Heart right ventricle (tissue), 16 donors: ENCODE data around the gene KCNIP1. TPM values are rescaled to one million over a fixed set of nuclear protein-coding genes. Genes with fewer than 3 reads are reported as not detected.

Experiments used
- ATAC-seq, 8 donors: fragments of 200-7000 bp; cut with Tn5 transposase; one replicate each; pipeline ENCODE4 v1.9.1; 2020; ENCODE audit warnings: mild to moderate bottlenecking in 8 of 8, moderate library complexity in 8 of 8, moderate number of reproducible peaks in 1 of 8
- DNase-seq, 2 donors: peaks; one replicate each; pipeline ENCODE4 v3.0.0-alpha.2; 2020
- H3K27ac ChIP-seq, 10 donors: fragments of 200-600 bp; sonication (generic) in 2 of 10; one replicate each; pipeline versions ENCODE4 v1.5.0 to v1.8.0; 2020 to 2022; ENCODE audit warnings: mild to moderate bottlenecking in 3 of 10
- H3K27me3 ChIP-seq, 7 donors: fragments of 200-600 bp; one replicate each; pipeline ENCODE4 v1.8.0; 2021 to 2022; ENCODE audit warnings: mild to moderate bottlenecking in 2 of 7
- H3K36me3 ChIP-seq, 9 donors: fragments of 200-600 bp; sonication (generic) in 1 of 9; one replicate each; pipeline versions ENCODE4 v1.5.0 to v1.8.0; 2020 to 2022; ENCODE audit warnings: mild to moderate bottlenecking in 2 of 9
- H3K4me1 ChIP-seq, 9 donors: fragments of 200-600 bp; sonication (generic) in 1 of 9; one replicate each; pipeline versions ENCODE4 v1.5.0 to v1.8.0; 2020 to 2022; ENCODE audit warnings: mild to moderate bottlenecking in 4 of 9
- H3K4me3 ChIP-seq, 10 donors: fragments of 200-600 bp; sonication (generic) in 2 of 10; one replicate each; pipeline versions ENCODE4 v1.5.0 to v1.8.0; 2020 to 2022; ENCODE audit warnings: mild to moderate bottlenecking in 7 of 10, moderate library complexity in 2 of 10
- H3K9me3 ChIP-seq, 11 donors: fragments of 200-600 bp in 10 of 11; sonication (generic) in 2 of 11; one replicate each; pipeline versions ENCODE4 v1.5.0 to v1.8.0; 2013 to 2022; ENCODE audit warnings: mild to moderate bottlenecking in 2 of 11, control low read depth in 1 of 11, moderate library complexity in 1 of 11
- WGBS, 2 donors: extraction: QIAGEN DNeasy Blood & Tissue Kit; methylation state at CpG; one replicate each; pipeline ENCODE4 v1.1.7; 2013; ENCODE audit warnings: inconsistent platforms in 1 of 2; 5-methylcytosine and 5-hydroxymethylcytosine counted together
- intact Hi-C, 10 donors: fragments of 100-400 bp; cut with DNase I; formaldehyde crosslinking; loops; one replicate each; pipeline versions ENCODE4 v1.11.1 to v1.14.2; 2022
- polyA plus RNA-seq, 2 donors: library from polyadenylated mRNA; stranded (reverse); fragments of 200-250 nt; gene quantifications; one replicate each; pipeline ENCODE4 v1.2.3, GENCODE V29; 2013
- total RNA-seq, 10 donors: library from RNA; stranded (reverse); fragmentation: NEBNext Ultra II Directional in 3 of 10; extraction: Animal tissue kit (Norgen Biotek cat#: 25700) in 3 of 10; gene quantifications; one replicate each; pipeline versions ENCODE4 v1.2.1 to v1.2.4, GENCODE V29; 2021 to 2023
- TF ChIP-seq, protein P1 (sequence below), 9 donors: fragments of 200-600 bp; sonication (generic) in 2 of 9; IDR thresholded peaks; one replicate each; pipeline versions ENCODE4 v1.5.0 to v1.8.0; 2021 to 2022; ENCODE audit warnings: antibody characterized with exemption in 9 of 9, mild to moderate bottlenecking in 5 of 9, moderate library complexity in 1 of 9
- donor health status: Arrhythmogenic right ventricular cardiomyopathy.
- donor health status: ischemic (EF 13 %, LVEDD 7.1; RV severe dilation, severe dysfunction).
- donor health status: healthy with polysubstance abuse.
- donor health status: DM: no; HTN: yes; CAD: no.
- donor health status: DM: no; HTN: no; CAD: no.
- donor health status: ischemic (EF 25% LVEDD 6.9; RV normal size, moderate dysfunction).
- donor health status: ischemic (EF 25% LVEDD 5.7; RV mildly dilated, moderate dysfunction).
- donor health status: healthy.
- donor health status: DM: yes; HTN: yes; CAD: no.
- donor health status: Ischemic cardiomyopathy.
- donor health status: ischemic (EF 35%, LVEDD 5.7; RV mildly dilated, moderate dysfunction).
- donor health status: nonischemic (EF 11% LVEDD 7.7; RV severe dilation, severe dysfunction).
- donor health status: DM: yes; HTN: yes; CAD: no.
- donor health status: PGD.
- donor health status: ischemic (EF 29% LVEDD 5.4; RV normal size, mild dysfunction).
- donor health status: nonischemic (EF 23%, LVEDD 6.1; RV moderate dilation, normal function).

The KCNIP1 gene
- total and polyA plus RNA-seq, 12 donors, result 0.06 to 0.67 (median 0.21) TPM; not detected in 7

DNA sequence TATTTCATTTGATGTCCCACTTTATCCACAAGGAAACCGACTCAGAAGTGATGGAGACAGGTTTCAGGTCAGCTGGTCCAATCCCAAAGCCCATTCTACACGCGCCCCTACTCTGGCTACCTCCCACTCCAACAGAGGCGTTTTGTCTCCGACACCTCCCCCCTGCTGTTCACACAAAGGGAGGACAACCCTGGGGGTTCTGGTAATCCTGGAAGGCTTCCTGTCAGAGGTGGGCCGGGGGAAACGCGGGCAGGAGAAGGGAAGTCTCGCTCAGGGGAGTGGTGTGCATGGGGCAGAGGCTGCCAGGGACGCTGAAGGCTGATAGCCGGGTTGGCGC is 240.0 kb downstream of the KCNIP1 start:
- TF ChIP-seq, protein P1, sequence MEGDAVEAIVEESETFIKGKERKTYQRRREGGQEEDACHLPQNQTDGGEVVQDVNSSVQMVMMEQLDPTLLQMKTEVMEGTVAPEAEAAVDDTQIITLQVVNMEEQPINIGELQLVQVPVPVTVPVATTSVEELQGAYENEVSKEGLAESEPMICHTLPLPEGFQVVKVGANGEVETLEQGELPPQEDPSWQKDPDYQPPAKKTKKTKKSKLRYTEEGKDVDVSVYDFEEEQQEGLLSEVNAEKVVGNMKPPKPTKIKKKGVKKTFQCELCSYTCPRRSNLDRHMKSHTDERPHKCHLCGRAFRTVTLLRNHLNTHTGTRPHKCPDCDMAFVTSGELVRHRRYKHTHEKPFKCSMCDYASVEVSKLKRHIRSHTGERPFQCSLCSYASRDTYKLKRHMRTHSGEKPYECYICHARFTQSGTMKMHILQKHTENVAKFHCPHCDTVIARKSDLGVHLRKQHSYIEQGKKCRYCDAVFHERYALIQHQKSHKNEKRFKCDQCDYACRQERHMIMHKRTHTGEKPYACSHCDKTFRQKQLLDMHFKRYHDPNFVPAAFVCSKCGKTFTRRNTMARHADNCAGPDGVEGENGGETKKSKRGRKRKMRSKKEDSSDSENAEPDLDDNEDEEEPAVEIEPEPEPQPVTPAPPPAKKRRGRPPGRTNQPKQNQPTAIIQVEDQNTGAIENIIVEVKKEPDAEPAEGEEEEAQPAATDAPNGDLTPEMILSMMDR (IDR thresholded peaks at IDR 0.05), result no peak
- DNase-seq (no peak), ATAC-seq (no peak)
- 18 to 19% methylated on average over 12 of the region's 12 CpGs for WGBS, 2 donors
- peak overlapping the region in 2 of 10 donors; percentile 85 to 92 for H3K27ac ChIP-seq
- no peaks in the 10 kb centered on the region for H3K36me3 ChIP-seq
- peaks cover 13 to 53% (median 47%) of the 10 kb centered on the region in 9 donors for H3K4me1 ChIP-seq
- H3K27me3 ChIP-seq, result peaks cover 0 to 21% (median 0%) of the 10 kb centered on the region in 7 donors
- intact Hi-C loops, result loop anchor here (1.0 to 10.0 kb wide), 8 partner anchors 45 to 601 kb away; no protein-coding TSS in a partner anchor
- H3K9me3 ChIP-seq, result no peaks in the 10 kb centered on the region
- peak overlapping the region in 4 of 10 donors; percentile 35 to 47 (median 38) for H3K4me3 ChIP-seq

- peak overlapping the region; percentile 73 to 92 (median 86) for H3K27ac ChIP-seq
- no peaks in the 10 kb centered on the region for H3K9me3 ChIP-seq
- H3K4me1 ChIP-seq, result peaks cover 13 to 65% (median 59%) of the 10 kb centered on the region in 9 donors
- intact Hi-C loops, result loop anchor here in 9 of 10 donors (1.0 to 10.0 kb wide), 7 partner anchors 43 to 599 kb away; no protein-coding TSS in a partner anchor
- 20 to 23% methylated on average over 12 of the region's 12 CpGs for WGBS, 2 donors
- H3K27me3 ChIP-seq, result peaks cover 0 to 21% (median 0%) of the 10 kb centered on the region in 7 donors
- ATAC-seq (peak; percentile 54 to 79 (median 68)), DNase-seq (peak; percentile 61 to 64)
- H3K4me3 ChIP-seq, result peak overlapping the region in 4 of 10 donors; percentile 14 to 47 (median 32)
- TF ChIP-seq, protein P1 (IDR thresholded peaks at IDR 0.05), result no peak
- H3K36me3 ChIP-seq, result no peaks in the 10 kb centered on the region
Observed at GRCh38 chr5:170745481-170746071, 241.8 kb downstream of the KCNIP1 start.

DNA sequence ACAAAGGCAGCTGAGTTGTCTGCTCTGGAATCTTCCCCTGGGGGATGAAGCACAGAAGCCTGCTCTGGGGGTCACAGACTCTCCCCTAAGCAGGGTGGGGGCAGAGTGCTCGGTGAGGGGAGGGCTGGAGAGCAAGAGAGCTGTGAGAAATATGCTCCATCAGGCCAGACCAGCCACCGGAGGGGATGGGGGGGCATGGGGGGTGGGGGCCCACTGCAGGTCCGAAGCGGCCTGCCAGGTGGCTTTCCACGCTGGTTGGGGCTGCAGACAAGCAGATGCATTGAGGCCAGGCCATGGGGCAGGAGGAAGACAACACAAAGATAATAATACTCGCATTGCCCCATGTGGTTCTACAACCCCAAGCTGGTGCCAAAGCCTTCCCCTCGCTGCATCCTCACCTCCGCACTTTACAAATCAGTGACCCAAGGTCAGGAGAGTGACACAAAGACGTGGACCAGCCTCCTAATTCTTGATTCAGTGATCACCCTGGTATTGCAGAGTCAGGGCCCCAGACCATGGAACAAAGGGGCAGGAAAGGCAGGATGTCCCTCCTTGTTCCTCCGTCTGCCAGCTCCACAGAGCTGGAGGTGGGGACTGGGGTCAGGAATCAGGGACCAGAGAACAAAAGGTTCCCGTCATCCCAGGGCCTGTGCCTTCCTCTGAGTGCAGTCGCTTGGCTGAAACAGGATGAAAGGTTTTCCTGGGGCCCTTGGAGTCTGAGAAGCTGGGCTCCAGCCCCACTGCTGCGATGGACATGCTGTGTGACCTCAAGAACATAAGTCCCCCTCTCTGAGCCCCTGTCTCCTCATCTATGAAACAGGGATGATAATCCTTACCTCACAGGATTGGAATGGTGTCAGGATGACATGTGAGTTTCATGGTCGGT is 242.5 kb downstream of the KCNIP1 start:
- Histone ChIP-seq H3K27me3 (peaks cover 0 to 21% (median 0%) of the 10 kb centered on the region in 7 donors), H3K36me3 (no peaks in the 10 kb centered on the region), H3K4me3 (peak overlapping the region in 4 of 10 donors; percentile 14 to 47 (median 28)), H3K9me3 (no peaks in the 10 kb centered on the region), H3K27ac (peak overlapping the region; percentile 73 to 92 (median 86)), H3K4me1 (peaks cover 13 to 72% (median 60%) of the 10 kb centered on the region in 9 donors)
- intact Hi-C loops, result loop anchor here in 6 of 10 donors (2.0 to 10.0 kb wide), 4 partner anchors 44 to 598 kb away; no protein-coding TSS in a partner anchor
- peak in 1 of 2 donors; percentile 32 for DNase-seq
- WGBS, 2 donors, result 34 to 43% methylated on average over 14 of the region's 14 CpGs
- ATAC-seq, result peak in 7 of 8 donors; percentile 6 to 48 (median 25)
- TF ChIP-seq, protein P1 (IDR thresholded peaks at IDR 0.05), result no peak

- ATAC-seq (no peak), DNase-seq (no peak)
- Histone ChIP-seq H3K36me3 (no peaks in the 10 kb centered on the region), H3K4me3 (peak overlapping the region in 3 of 10 donors; percentile 24 to 47 (median 31)), H3K27ac (peak overlapping the region; percentile 73 to 92 (median 86)), H3K27me3 (peaks cover 0 to 21% (median 0%) of the 10 kb centered on the region in 7 donors), H3K9me3 (no peaks in the 10 kb centered on the region), H3K4me1 (peaks cover 16 to 78% (median 66%) of the 10 kb centered on the region in 9 donors)
- TF ChIP-seq, protein P1 (IDR thresholded peaks at IDR 0.05), result no peak
- intact Hi-C loops, result loop anchor here in 6 of 10 donors (2.0 to 10.0 kb wide), 4 partner anchors 44 to 598 kb away; no protein-coding TSS in a partner anchor
- WGBS, 2 donors, result 83 to 85% methylated on average over 11 of the region's 11 CpGs
Observed at GRCh38 chr5:170746961-170747340, 243.1 kb downstream of the KCNIP1 start.
